NT2/D1 (cell line): ENCODE data around the gene PNKP.

Experiments
- DNase-seq: peaks from one replicate; pipeline ENCODE4 v3.0.0-alpha.2; 2011; ENCODE audit warnings: low read depth, low spot score
- H3K27me3 ChIP-seq: 2 replicates; pipeline ENCODE4 v1.6.0; 2011; ENCODE audit warnings: mild to moderate bottlenecking; ENCODE audit not compliant: insufficient read length, insufficient read depth
- H3K36me3 ChIP-seq: 2 replicates; pipeline ENCODE4 v1.6.1; 2011; ENCODE audit warnings: mild to moderate bottlenecking, low read length, mixed read lengths; ENCODE audit not compliant: insufficient read depth, insufficient read length
- H3K4me1 ChIP-seq: 2 replicates; pipeline ENCODE4 v1.5.1; 2011; ENCODE audit not compliant: insufficient read depth, insufficient read length
- H3K4me3 ChIP-seq: 2 replicates; pipeline ENCODE4 v1.5.1; 2011; ENCODE audit warnings: low read depth; ENCODE audit not compliant: insufficient read length
- H3K9ac ChIP-seq: 2 replicates; pipeline ENCODE4 v1.6.0; 2011; ENCODE audit warnings: low read depth; ENCODE audit not compliant: insufficient read length
- H3K9me3 ChIP-seq: 2 replicates; pipeline ENCODE4 v1.5.1; 2011; ENCODE audit warnings: mild to moderate bottlenecking, low read length; ENCODE audit not compliant: insufficient read depth
- SUZ12 ChIP-seq: IDR thresholded peaks from 2 replicates; pipeline ENCODE4 v1.6.1; 2011; ENCODE audit not compliant: insufficient read length, insufficient read depth; ENCODE audit errors: extremely low read depth
- YY1 ChIP-seq: IDR thresholded peaks from 2 replicates; pipeline ENCODE4 v1.6.1; 2011; ENCODE audit not compliant: insufficient read length, insufficient read depth
- ZNF274 ChIP-seq: IDR thresholded peaks from 2 replicates; pipeline ENCODE4 v1.6.1; 2011; ENCODE audit warnings: mild to moderate bottlenecking, low read depth, low read length

PNKP gene

GRCh38 chr19:49877879-49878743 lies 10.7 kb upstream of the PNKP start:
- Histone ChIP-seq H3K36me3 (peaks cover 68% of the 10 kb centered on the region), H3K4me1 (peaks cover 15% of the 10 kb centered on the region)
- no peak for TF ChIP-seq SUZ12
- no peak for TF ChIP-seq YY1
- no peak for TF ChIP-seq ZNF274

GRCh38 chr19:49877020-49877878 lies 9.9 kb upstream of the PNKP start, which contains the start of the genes AKT1S1 and TBC1D17:
TSS of gene AKT1S1 (minus strand) at chr19:49877355. CDS start at chr19:49873295, 4,060 bp downstream.
TSS of gene TBC1D17 (plus strand) at chr19:49877702. CDS start at chr19:49877724, 22 bp downstream.
- peak; percentile 92 for TF ChIP-seq YY1
- no peak for TF ChIP-seq SUZ12
- DNase-seq: peak; percentile 96
- no peaks in the 10 kb centered on the region for H3K9me3 ChIP-seq
- peaks cover 66% of the 10 kb centered on the region for H3K36me3 ChIP-seq
- H3K4me3 ChIP-seq: peak within 1 kb of the TSS; percentile 94
- H3K27me3 ChIP-seq: no peaks in the 10 kb centered on the region
- peak within 1 kb of the TSS; percentile 96 for H3K9ac ChIP-seq
- peaks cover 15% of the 10 kb centered on the region for H3K4me1 ChIP-seq

More at GRCh38 chr19:49877879-49878743, 10.7 kb upstream of the PNKP start:
- H3K9me3 ChIP-seq: no peaks in the 10 kb centered on the region
- peak overlapping the region; percentile 94 for H3K4me3 ChIP-seq
- H3K27me3 ChIP-seq: no peaks in the 10 kb centered on the region
- DNase-seq: peak; percentile 90
- peak overlapping the region; percentile 90 for H3K9ac ChIP-seq

- TF ChIP-seq YY1 (peak; percentile 98), SUZ12 (no peak), ZNF274 (no peak)
- peak; percentile 94 for DNase-seq
- peak overlapping the region; percentile 96 for H3K9ac ChIP-seq
- H3K9me3 ChIP-seq: no peaks in the 10 kb centered on the region
- H3K4me3 ChIP-seq: peak overlapping the region; percentile 94
- peaks cover 18% of the 10 kb centered on the region for H3K4me1 ChIP-seq
- no peaks in the 10 kb centered on the region for H3K27me3 ChIP-seq
- H3K36me3 ChIP-seq: peaks cover 65% of the 10 kb centered on the region
Measured at GRCh38 chr19:49876422-49877019, 9.1 kb upstream of the PNKP start.

- Histone ChIP-seq H3K9me3 (no peaks in the 10 kb centered on the region), H3K9ac (peak overlapping the region; percentile 96), H3K4me1 (peaks cover 19% of the 10 kb centered on the region), H3K27me3 (no peaks in the 10 kb centered on the region), H3K36me3 (peaks cover 65% of the 10 kb centered on the region), H3K4me3 (peak overlapping the region; percentile 94)
- TF ChIP-seq ZNF274: no peak
- no peak for TF ChIP-seq SUZ12
- TF ChIP-seq YY1: no peak
- no peak for DNase-seq
Measured at GRCh38 chr19:49875857-49876421, 8.6 kb upstream of the PNKP start.

- H3K4me1 ChIP-seq: peaks cover 25% of the 10 kb centered on the region
- peaks cover 65% of the 10 kb centered on the region for H3K36me3 ChIP-seq
- H3K9me3 ChIP-seq: no peaks in the 10 kb centered on the region
- H3K9ac ChIP-seq: peak overlapping the region; percentile 96
- DNase-seq: no peak
- peak overlapping the region; percentile 94 for H3K4me3 ChIP-seq
- no peaks in the 10 kb centered on the region for H3K27me3 ChIP-seq
- TF ChIP-seq ZNF274: no peak
- no peak for TF ChIP-seq YY1
- TF ChIP-seq SUZ12: no peak
Measured at GRCh38 chr19:49875177-49875576, 7.8 kb upstream of the PNKP start.

GRCh38 chr19:49874503-49875157 lies 7.3 kb upstream of the PNKP start:
- H3K4me3 ChIP-seq: no peak overlapping the region
- H3K4me1 ChIP-seq: peaks cover 25% of the 10 kb centered on the region
- DNase-seq: no peak
- TF ChIP-seq ZNF274 (no peak), SUZ12 (no peak)
- peaks cover 62% of the 10 kb centered on the region for H3K36me3 ChIP-seq
- no peaks in the 10 kb centered on the region for H3K9me3 ChIP-seq
- H3K9ac ChIP-seq: peak overlapping the region; percentile 96
- no peaks in the 10 kb centered on the region for H3K27me3 ChIP-seq
